Naive thymus-derived CD4-positive, alpha-beta T cell (primary cell): ENCODE data around the gene PCDHGC4. TPM values are rescaled to one million over a fixed set of nuclear protein-coding genes. Genes with fewer than 3 reads are reported as not detected.
A peak's percentile ranks its signal among the peaks of the same experiment; 100 is the strongest.

Source experiments
- ATAC-seq: fragments of 150-1000 bp; cut with Tn5 transposase; 2 replicates; pipeline ENCODE4 v1.10.0; 2021; ENCODE audit warnings: mild to moderate bottlenecking, moderate library complexity
- CTCF ChIA-PET: fragments of 350-600 bp; sonication (Branson Sonifier 250); formaldehyde crosslinking; loops from one replicate; lab custom pipeline; 2021; ENCODE audit warnings: antibody characterized with exemption; lab: Charles Lee
- POLR2A ChIA-PET: fragments of 350-600 bp; sonication (Branson Sonifier 250); formaldehyde crosslinking; loops from one replicate; lab custom pipeline; 2021; ENCODE audit warnings: antibody characterized with exemption, inconsistent platforms; lab: Charles Lee
- DNase-seq, 9 donors: peaks; one replicate each; pipeline versions ENCODE4 v3.0.0 to v3.0.0-alpha.2; 2020 to 2022; ENCODE audit warnings: mixed read lengths in 1 of 9
- H3K27ac ChIP-seq: one replicate; pipeline ENCODE4 v1.7.0; 2013; ENCODE audit warnings: mild to moderate bottlenecking, low read depth, low read length, moderate library complexity
- H3K27me3 ChIP-seq, 2 donors: one replicate each; pipeline ENCODE4 v1.7.0; 2013; ENCODE audit warnings: low read length in 2 of 2, mild to moderate bottlenecking in 2 of 2, moderate library complexity in 2 of 2; ENCODE audit not compliant: control insufficient read depth in 2 of 2, insufficient read depth in 2 of 2
- H3K36me3 ChIP-seq, 3 experiments: 1 replicate in 2 of 3; 2 replicates in 1 of 3; pipeline ENCODE4 v1.7.0; 2013; ENCODE audit warnings: low read length in 3 of 3, mild to moderate bottlenecking in 3 of 3, moderate library complexity in 1 of 3; ENCODE audit not compliant: insufficient read depth in 3 of 3, control insufficient read depth in 2 of 3
- H3K4me1 ChIP-seq, 2 donors: one replicate each; pipeline ENCODE4 v1.7.0; 2013; ENCODE audit warnings: low read length in 2 of 2, mild to moderate bottlenecking in 2 of 2, moderate library complexity in 1 of 2; ENCODE audit not compliant: control insufficient read depth in 2 of 2, insufficient read depth in 2 of 2
- H3K4me3 ChIP-seq: 2 replicates; pipeline ENCODE4 v1.7.0; 2013; ENCODE audit warnings: mild to moderate bottlenecking, low read length
- H3K9me3 ChIP-seq, 3 experiments: 1 replicate in 2 of 3; 2 replicates in 1 of 3; pipeline ENCODE4 v1.7.0; 2013; ENCODE audit warnings: low read length in 3 of 3; ENCODE audit not compliant: control insufficient read depth in 2 of 3
- H3K27ac Mint-ChIP-seq, 9 donors: one replicate each; pipeline ENCODE4 v1.8.0; 2020 to 2022; ENCODE audit warnings: mixed read lengths in 9 of 9, mild to moderate bottlenecking in 8 of 9, moderate library complexity in 5 of 9, inconsistent platforms in 2 of 9
- H3K27me3 Mint-ChIP-seq, 5 donors: one replicate each; pipeline ENCODE4 v1.8.0; 2021 to 2022; ENCODE audit warnings: mixed read lengths in 5 of 5, mild to moderate bottlenecking in 1 of 5
- H3K36me3 Mint-ChIP-seq, 5 donors: one replicate each; pipeline ENCODE4 v1.8.0; 2020 to 2022; ENCODE audit warnings: mixed read lengths in 5 of 5, mild to moderate bottlenecking in 3 of 5, inconsistent platforms in 1 of 5
- H3K4me1 Mint-ChIP-seq, 7 donors: one replicate each; pipeline ENCODE4 v1.8.0; 2020 to 2022; ENCODE audit warnings: mixed read lengths in 7 of 7, mild to moderate bottlenecking in 3 of 7, inconsistent platforms in 1 of 7
- H3K4me3 Mint-ChIP-seq, 10 donors: one replicate each; pipeline ENCODE4 v1.8.0; 2020 to 2022; ENCODE audit warnings: mild to moderate bottlenecking in 10 of 10, mixed read lengths in 10 of 10, moderate library complexity in 6 of 10, inconsistent platforms in 2 of 10
- H3K9me3 Mint-ChIP-seq, 11 donors: one replicate each; pipeline ENCODE4 v1.8.0; 2020 to 2022; ENCODE audit warnings: mixed read lengths in 11 of 11, mild to moderate bottlenecking in 4 of 11, inconsistent platforms in 1 of 11, moderate library complexity in 1 of 11
- intact Hi-C, 2 donors: fragments of 100-400 bp; cut with micrococcal nuclease; formaldehyde crosslinking; loops; one replicate each; pipeline ENCODE4 v1.15.1; 2023
- polyA plus RNA-seq, 2 donors: library from polyadenylated mRNA; unstranded; fragments of 300-500 nt; fragmentation: Illumina TruSeq; gene quantifications; one replicate each; pipeline ENCODE4 v1.2.3, GENCODE V29; 2021
- total RNA-seq, 6 experiments: library from RNA in 5 of 6; stranded (reverse) in 5 of 6; gene quantifications; 1 replicate in 5 of 6; 2 replicates in 1 of 6; pipeline ENCODE4 v1.2.3 and lab custom pipeline; 2021 to 2026

PCDHGC4 gene
- total and polyA plus RNA-seq, 7 experiments from 2014 or later: 0.22 TPM; not detected in 6

- Mint-ChIP-seq H3K4me3 (peak overlapping the region in 8 of 10 donors; percentile 25 to 93 (median 85)), H3K27ac (peak overlapping the region in 8 of 9 donors; percentile 36 to 83 (median 73)), H3K9me3 (peaks cover 0 to 1% (median 0%) of the 10 kb centered on the region in 11 donors), H3K36me3 (peaks cover 4 to 37% (median 6%) of the 10 kb centered on the region in 5 donors), H3K4me1 (peaks cover 21 to 35% (median 25%) of the 10 kb centered on the region in 7 donors), H3K27me3 (no peaks in the 10 kb centered on the region)
- Histone ChIP-seq H3K27me3 (no peaks in the 10 kb centered on the region), H3K4me1 (peaks cover 0 to 13% of the 10 kb centered on the region in 2 donors), H3K4me3 (no peak overlapping the region), H3K9me3 (no peaks in the 10 kb centered on the region), H3K27ac (peak overlapping the region; percentile 7), H3K36me3 (peaks cover 0 to 41% (median 17%) of the 10 kb centered on the region in 3 experiments)
- no peak for ATAC-seq
- DNase-seq: no peak
- ChIA-PET POLR2A (interaction anchor here (2.5 kb wide), 1 partner anchor 194 kb away, joined by 17 read pairs; the partner anchor contains the start of gene TAF7), CTCF (interaction anchor here (1.1 to 4.7 kb wide), 4 partner anchors 9 to 332 kb away, joined by 3 to 30 read pairs (median 13); partner anchors contain the start of genes PCDHB16, PCDHGA10 and TAF7)
- intact Hi-C loops: loop anchor here (1.0 to 5.0 kb wide), 5 partner anchors 10 to 157 kb away; partner anchors contain the start of genes DIAPH1 (in 2 of the 2), HDAC3 (in 1 of the 2), PCDHGA4 (in 1 of the 2) and PCDHGB2 (in 1 of the 2)
Observed at GRCh38 chr5:141514330-141515133, 29.7 kb downstream of the PCDHGC4 start.

- Histone ChIP-seq H3K4me1 (peaks cover 0 to 13% of the 10 kb centered on the region in 2 donors), H3K36me3 (peaks cover 0 to 47% (median 18%) of the 10 kb centered on the region in 3 experiments), H3K4me3 (no peak overlapping the region), H3K27ac (peak overlapping the region; percentile 7), H3K27me3 (no peaks in the 10 kb centered on the region), H3K9me3 (no peaks in the 10 kb centered on the region)
- ATAC-seq: no peak
- ChIA-PET POLR2A (interaction anchor here (0.5 kb wide), 1 partner anchor 53 kb away, joined by 3 read pairs; no protein-coding TSS in a partner anchor), CTCF (interaction anchor here (1.0 to 4.7 kb wide), 3 partner anchors 8 to 43 kb away, joined by 3 to 30 read pairs (median 4); no protein-coding TSS in a partner anchor)
- H3K9me3 Mint-ChIP-seq: peaks cover 0 to 1% (median 0%) of the 10 kb centered on the region in 11 donors
- DNase-seq: no peak
- intact Hi-C loops: no loop called here
- H3K27ac Mint-ChIP-seq: peak overlapping the region in 7 of 9 donors; percentile 36 to 83 (median 71)
- peak overlapping the region in 1 of 10 donors; percentile 77 for H3K4me3 Mint-ChIP-seq
- H3K36me3 Mint-ChIP-seq: peaks cover 4 to 43% (median 9%) of the 10 kb centered on the region in 5 donors
- peaks cover 21 to 32% (median 25%) of the 10 kb centered on the region in 7 donors for H3K4me1 Mint-ChIP-seq
- H3K27me3 Mint-ChIP-seq: no peaks in the 10 kb centered on the region
Observed at GRCh38 chr5:141515141-141515540, 30.3 kb downstream of the PCDHGC4 start.

- DNase-seq: no peak
- H3K27me3 ChIP-seq: no peaks in the 10 kb centered on the region
- H3K27me3 Mint-ChIP-seq: no peaks in the 10 kb centered on the region
- ATAC-seq: no peak
- H3K4me3 Mint-ChIP-seq: no peak overlapping the region
- H3K36me3 ChIP-seq: peaks cover 2 to 57% (median 22%) of the 10 kb centered on the region in 3 experiments
- no peaks in the 10 kb centered on the region for H3K9me3 ChIP-seq
- CTCF ChIA-PET: interaction anchor here (1.0 to 4.7 kb wide), 3 partner anchors 7 to 42 kb away, joined by 3 to 30 read pairs (median 4); no protein-coding TSS in a partner anchor
- POLR2A ChIA-PET: interaction anchor here (0.5 kb wide), 1 partner anchor 52 kb away, joined by 3 read pairs; no protein-coding TSS in a partner anchor
- intact Hi-C loops: no loop called here
- peaks cover 5 to 47% (median 14%) of the 10 kb centered on the region in 5 donors for H3K36me3 Mint-ChIP-seq
- peaks cover 0 to 1% (median 0%) of the 10 kb centered on the region in 11 donors for H3K9me3 Mint-ChIP-seq
- H3K27ac Mint-ChIP-seq: peak overlapping the region in 6 of 9 donors; percentile 18 to 76 (median 36)
- no peak overlapping the region for H3K4me3 ChIP-seq
- H3K4me1 ChIP-seq: peaks cover 0 to 13% of the 10 kb centered on the region in 2 donors
- H3K4me1 Mint-ChIP-seq: peaks cover 21 to 33% (median 25%) of the 10 kb centered on the region in 7 donors
- no peak overlapping the region for H3K27ac ChIP-seq
Observed at GRCh38 chr5:141515946-141516671, 31.3 kb downstream of the PCDHGC4 start.

GRCh38 chr5:141516672-141517025 is 31.8 kb downstream of the PCDHGC4 start:
- Mint-ChIP-seq H3K27me3 (no peaks in the 10 kb centered on the region), H3K27ac (peak overlapping the region in 4 of 9 donors; percentile 18 to 66 (median 38)), H3K4me1 (peaks cover 21 to 37% (median 25%) of the 10 kb centered on the region in 7 donors), H3K9me3 (peaks cover 0 to 1% (median 0%) of the 10 kb centered on the region in 11 donors), H3K36me3 (peaks cover 6 to 50% (median 18%) of the 10 kb centered on the region in 5 donors), H3K4me3 (no peak overlapping the region)
- peaks cover 7 to 62% (median 27%) of the 10 kb centered on the region in 3 experiments for H3K36me3 ChIP-seq
- POLR2A ChIA-PET: no interaction called here
- no peaks in the 10 kb centered on the region for H3K27me3 ChIP-seq
- H3K9me3 ChIP-seq: no peaks in the 10 kb centered on the region
- CTCF ChIA-PET: no interaction called here
- intact Hi-C loops: no loop called here
- ATAC-seq (no peak), DNase-seq (no peak)
- no peak overlapping the region for H3K4me3 ChIP-seq
- H3K4me1 ChIP-seq: peaks cover 0 to 13% of the 10 kb centered on the region in 2 donors
- no peak overlapping the region for H3K27ac ChIP-seq

- ChIA-PET CTCF (no interaction called here), POLR2A (no interaction called here)
- ATAC-seq: no peak
- Histone ChIP-seq H3K9me3 (no peaks in the 10 kb centered on the region), H3K36me3 (peaks cover 14 to 69% (median 34%) of the 10 kb centered on the region in 3 experiments), H3K27ac (no peak overlapping the region), H3K27me3 (no peaks in the 10 kb centered on the region), H3K4me1 (peaks cover 0 to 13% of the 10 kb centered on the region in 2 donors), H3K4me3 (no peak overlapping the region)
- H3K4me1 Mint-ChIP-seq: peaks cover 20 to 41% (median 27%) of the 10 kb centered on the region in 7 donors
- intact Hi-C loops: no loop called here
- peak overlapping the region in 1 of 9 donors; percentile 21 for H3K27ac Mint-ChIP-seq
- peaks cover 0 to 1% (median 0%) of the 10 kb centered on the region in 11 donors for H3K9me3 Mint-ChIP-seq
- no peaks in the 10 kb centered on the region for H3K27me3 Mint-ChIP-seq
- H3K36me3 Mint-ChIP-seq: peaks cover 6 to 50% (median 23%) of the 10 kb centered on the region in 5 donors
- no peak for DNase-seq
- no peak overlapping the region for H3K4me3 Mint-ChIP-seq
Observed at GRCh38 chr5:141517312-141517711, 32.5 kb downstream of the PCDHGC4 start.
